NCI-H69 (cell line): Measurements from ENCODE around the gene SH3BP5L.

ENCODE experiments used
- DNase-seq: peaks from one replicate; lab custom pipeline; 2025; lab: John Stamatoyannopoulos, UW

The SH3BP5L gene

DNA sequence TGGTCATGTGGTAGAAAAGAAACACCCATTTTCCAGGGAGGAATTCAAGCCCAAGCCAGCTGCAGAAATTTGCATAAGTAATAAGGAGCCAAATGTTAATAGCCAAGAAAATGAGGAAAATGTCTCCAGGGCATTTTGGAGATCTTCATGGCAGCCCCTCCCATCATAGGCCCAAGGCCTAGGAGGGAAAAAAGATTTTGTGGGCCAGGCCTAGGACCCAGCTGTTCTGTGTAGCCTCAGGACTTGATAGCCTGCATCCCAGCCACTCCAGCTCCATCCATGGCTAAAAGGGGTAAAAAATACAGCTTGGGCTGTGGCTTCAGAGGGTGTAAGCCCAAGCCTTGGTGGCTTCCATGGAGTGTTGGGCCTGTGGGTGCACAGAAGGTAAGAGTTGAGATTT lies 48.7 kb downstream of the SH3BP5L start:
- DNase-seq = no peak

DNA sequence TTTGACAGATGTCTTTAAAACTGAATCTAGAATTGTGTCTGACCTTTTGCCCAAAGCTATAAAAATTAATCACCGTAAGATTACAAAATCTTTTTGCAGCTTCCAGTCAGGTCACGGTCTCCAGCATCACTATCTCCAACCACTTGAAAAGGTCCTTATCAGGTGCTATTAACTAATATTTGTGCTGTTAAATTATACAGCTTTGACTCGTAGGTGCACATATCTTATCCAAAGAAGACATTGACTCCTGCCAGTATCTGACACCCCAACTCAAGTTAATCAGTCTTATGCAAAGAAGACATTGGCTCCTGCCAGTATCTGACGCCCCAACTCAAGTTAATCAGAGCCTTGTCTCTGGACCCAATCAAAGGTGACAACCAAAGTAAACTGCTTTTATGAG lies 50.3 kb downstream of the SH3BP5L start:
- DNase-seq = no peak
